LNCAP (cell line): ENCODE measurements around the gene ARFGAP1.

ENCODE experiments used
- CTCF ChIP-seq: fragments of 450-650 bp; IDR thresholded peaks from 2 replicates; pipeline ENCODE4 v1.5.1; 2017; ENCODE audit warnings: mild to moderate bottlenecking

Gene ARFGAP1

GRCh38 chr20:63326314-63327230 lies 54.0 kb downstream of the ARFGAP1 start:
- TF ChIP-seq CTCF: no peak

GRCh38 chr20:63327231-63327745 lies 54.7 kb downstream of the ARFGAP1 start:
- no peak for TF ChIP-seq CTCF

GRCh38 chr20:63328026-63328700 lies 55.5 kb downstream of the ARFGAP1 start:
- no peak for TF ChIP-seq CTCF

GRCh38 chr20:63328718-63329275 lies 56.2 kb downstream of the ARFGAP1 start:
- no peak for TF ChIP-seq CTCF

- TF ChIP-seq CTCF: no peak
These were observed 56.9 kb downstream of the ARFGAP1 start for GRCh38 chr20:63329331-63330083.

GRCh38 chr20:63330084-63330760 lies 57.6 kb downstream of the ARFGAP1 start:
- no peak for TF ChIP-seq CTCF
